Endothelial cell of umbilical vein (primary cell): ENCODE data around the gene GDI1.

Experiments used
- CTCF ChIP-seq, 2 donors: IDR thresholded peaks; 1 replicate in 1 of 2; 2 replicates in 1 of 2; pipeline ENCODE4 v1.5.1; 2011; ENCODE audit warnings: low read length in 2 of 2, mild to moderate bottlenecking in 2 of 2, moderate library complexity in 2 of 2, control low read depth in 1 of 2, inconsistent platforms in 1 of 2, low read depth in 1 of 2; ENCODE audit not compliant: insufficient read depth in 1 of 2; ENCODE audit errors: extremely low read depth in 1 of 2
- EZH2 ChIP-seq: IDR thresholded peaks from 2 replicates; pipeline ENCODE4 v1.6.1; 2012; ENCODE audit warnings: borderline replicate concordance, low read depth, mild to moderate bottlenecking, moderate library complexity, low read length, inconsistent platforms; ENCODE audit not compliant: severe bottlenecking
- FOS ChIP-seq: IDR thresholded peaks from 2 replicates; pipeline ENCODE4 v1.6.1; 2011; ENCODE audit warnings: mild to moderate bottlenecking, low read length, moderate library complexity, borderline replicate concordance; ENCODE audit not compliant: insufficient read depth
- GATA2 ChIP-seq: IDR thresholded peaks from 2 replicates; pipeline ENCODE4 v1.7.0; 2011; ENCODE audit warnings: low read depth, mild to moderate bottlenecking, moderate library complexity, mixed read lengths, low read length; ENCODE audit not compliant: insufficient read length, insufficient read depth
- JUN ChIP-seq: IDR thresholded peaks from 2 replicates; pipeline ENCODE4 v1.6.1; 2011; ENCODE audit warnings: borderline replicate concordance, low read depth; ENCODE audit not compliant: insufficient read length, insufficient read depth
- MAX ChIP-seq: IDR thresholded peaks from 2 replicates; pipeline ENCODE4 v1.6.1; 2011; ENCODE audit not compliant: insufficient read depth, insufficient read length
- POLR2A ChIP-seq: IDR thresholded peaks from 2 replicates; pipeline ENCODE4 v1.6.1; 2012; ENCODE audit warnings: low read depth, mild to moderate bottlenecking, control low read depth, low read length
- POLR2AphosphoS5 ChIP-seq: IDR thresholded peaks from 2 replicates; pipeline ENCODE4 v1.6.1; 2012; ENCODE audit warnings: low read depth, mild to moderate bottlenecking, control low read depth, low read length, moderate library complexity; ENCODE audit not compliant: insufficient read depth

- no peak for TF ChIP-seq CTCF (IDR thresholded peaks at IDR 0.05; ENCODE audit: extremely low read depth in 1 of 2, insufficient read depth in 1 of 2, low read depth in 1 of 2, low read length in 2 of 2)
- TF ChIP-seq EZH2: no peak
- TF ChIP-seq MAX: no peak
- no peak for TF ChIP-seq JUN
- no peak for TF ChIP-seq POLR2A
- no peak for TF ChIP-seq POLR2AphosphoS5
- no peak for TF ChIP-seq FOS
- TF ChIP-seq GATA2: no peak
These were observed 20.6 kb downstream of the GDI1 start for GRCh38 chrX:154457491-154458115.
